8988T (cell line): ENCODE results near the gene NOL3.
"Not testable (repeated sequence)": the region's sequence is repeated elsewhere in the genome, so short reads cannot be mapped to it uniquely, and the experiment has no call there.

ENCODE experiments used
- DNase-seq: peaks from one replicate; pipeline ENCODE4 v3.0.0; 2011

Gene NOL3

DNA sequence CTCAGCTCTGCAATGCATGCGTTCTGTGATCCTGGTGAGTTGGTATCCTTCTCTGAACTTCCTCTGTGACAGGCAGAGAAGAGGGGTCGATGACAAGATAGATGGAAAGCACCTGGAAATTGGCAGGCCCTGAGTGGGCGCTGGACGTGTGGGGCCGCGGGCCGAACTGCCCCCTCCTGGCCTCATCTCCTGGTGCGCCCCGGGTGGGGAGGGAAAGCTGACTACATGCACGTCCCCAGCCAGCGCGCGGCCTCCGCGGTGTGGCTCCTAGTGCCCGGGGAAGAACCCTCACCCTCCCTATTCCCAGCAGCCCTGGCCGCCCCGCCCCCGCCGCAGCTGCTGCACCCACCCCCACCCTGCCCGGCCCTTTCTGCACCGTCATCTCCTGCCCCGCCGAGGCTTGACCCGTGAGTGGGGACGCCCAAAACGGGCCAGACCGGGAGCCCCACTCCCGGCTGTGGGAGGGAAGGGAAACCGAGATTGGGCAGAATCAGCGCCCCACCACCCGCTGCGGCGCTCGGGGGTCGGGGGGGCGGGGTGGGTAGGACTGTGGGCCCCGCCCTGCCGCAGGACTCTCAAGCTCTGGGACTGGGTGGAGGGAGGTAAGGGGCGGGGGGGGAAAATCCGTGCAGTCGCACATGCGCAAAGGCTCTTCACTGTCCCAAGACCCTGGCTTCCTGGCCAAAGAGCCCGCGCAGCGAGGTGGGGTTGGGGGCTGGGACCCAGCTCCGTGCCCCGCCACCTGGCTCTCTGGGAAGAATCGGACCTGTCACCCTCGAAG is at the start of gene NOL3:
Gene NOL3, plus strand, starts transcription at position 371 of the 781 bp plus-strand sequence.
- DNase-seq: peak; percentile 99

DNA sequence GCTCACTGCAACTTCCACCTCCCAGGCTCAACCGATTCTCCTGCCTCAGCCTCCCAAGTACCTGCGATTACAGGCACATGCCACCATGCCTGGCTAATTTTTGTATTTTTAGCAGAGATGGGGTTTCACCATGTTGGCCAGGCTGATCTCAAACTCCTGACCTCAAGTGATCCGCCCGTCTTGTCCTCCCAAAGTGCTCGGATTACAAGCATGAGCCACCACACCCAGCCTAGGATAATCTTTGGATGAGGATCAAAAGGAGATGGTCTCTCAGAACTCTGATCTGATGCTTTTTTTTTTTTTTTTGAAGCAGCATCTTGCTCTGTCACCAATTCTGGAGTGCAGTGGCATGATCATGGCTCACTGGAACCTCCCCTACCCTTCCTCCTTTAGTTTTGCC is 47.5 kb upstream of the NOL3 start:
- DNase-seq: not testable (repeated sequence)

DNA sequence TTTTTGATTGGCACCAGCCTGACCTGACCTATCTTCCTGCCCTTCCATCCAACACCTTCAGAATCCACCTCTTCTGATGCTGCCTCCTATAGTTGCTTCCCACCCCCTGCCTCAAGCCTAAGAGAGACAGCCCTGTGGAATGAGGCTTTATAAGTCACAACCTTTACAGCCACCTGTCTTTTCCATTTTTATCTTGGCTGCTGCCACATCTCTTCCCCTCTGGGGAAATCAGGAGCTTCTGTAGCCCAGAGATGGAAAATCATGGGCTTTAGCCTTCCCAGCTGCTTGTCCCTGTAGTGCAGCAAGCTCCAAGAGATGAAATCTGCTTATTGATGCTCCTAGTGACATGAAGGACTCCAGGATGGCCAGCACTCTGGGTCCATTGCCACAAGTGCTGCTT is 41.9 kb upstream of the NOL3 start:
- DNase-seq: no peak

DNA sequence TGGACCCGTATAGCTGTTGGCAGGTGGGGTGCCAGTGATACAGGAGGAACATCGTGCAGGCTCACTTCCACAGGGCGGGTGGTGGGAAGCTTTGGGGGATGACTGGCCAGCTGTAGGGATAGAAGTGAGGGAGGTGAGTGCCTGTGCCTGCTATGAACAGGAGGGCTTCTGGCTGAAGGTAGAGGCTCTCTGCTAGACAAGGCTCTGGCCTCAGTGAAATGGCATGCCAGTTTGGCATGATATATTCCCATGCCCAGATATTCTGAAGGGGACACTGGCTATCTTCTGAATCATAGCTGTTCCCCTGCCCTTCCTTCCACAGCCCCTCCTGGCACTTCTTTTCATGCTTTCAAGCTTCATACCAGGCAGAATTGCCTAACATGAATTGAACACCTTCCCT is 41.5 kb upstream of the NOL3 start:
- no peak for DNase-seq

DNA sequence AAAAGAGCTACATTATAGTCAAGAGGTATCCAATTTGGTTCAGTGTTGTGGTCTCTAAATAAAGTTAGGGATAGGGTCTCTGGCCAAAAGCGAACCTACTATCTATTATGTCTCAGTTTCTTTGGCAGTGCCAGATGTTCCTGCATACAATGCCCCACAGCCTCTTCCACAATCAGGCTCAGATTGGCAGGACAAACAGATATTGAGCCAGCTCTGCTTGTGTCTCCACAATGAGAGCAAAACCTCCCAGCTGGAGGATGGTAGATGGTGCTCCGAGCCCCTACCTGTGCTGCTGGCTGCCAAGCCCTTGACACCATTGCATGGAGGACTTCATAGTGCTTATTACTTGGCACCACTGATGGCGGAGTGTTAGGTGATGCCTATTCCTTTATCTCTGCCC is 40.9 kb upstream of the NOL3 start:
- no peak for DNase-seq

DNA sequence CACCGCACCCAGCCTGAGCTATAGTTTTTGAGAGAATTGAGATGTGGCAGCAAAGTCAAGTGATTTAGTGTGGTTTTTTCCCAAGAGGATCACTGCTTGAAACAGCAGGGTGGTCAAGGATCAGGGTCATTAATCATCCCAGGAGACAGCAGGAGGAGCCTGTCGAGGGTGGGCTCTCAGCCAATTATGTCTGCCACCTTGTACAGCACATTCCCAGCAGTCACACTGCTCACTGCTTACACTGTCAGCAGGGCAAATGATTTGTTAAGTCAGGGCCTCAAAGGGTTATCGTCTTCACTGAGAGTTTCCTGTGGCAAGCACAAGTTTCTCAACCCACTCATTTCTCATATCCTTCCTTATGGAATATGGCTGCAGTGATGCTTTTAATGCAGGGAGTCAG is 32.7 kb upstream of the NOL3 start:
- no peak for DNase-seq

DNA sequence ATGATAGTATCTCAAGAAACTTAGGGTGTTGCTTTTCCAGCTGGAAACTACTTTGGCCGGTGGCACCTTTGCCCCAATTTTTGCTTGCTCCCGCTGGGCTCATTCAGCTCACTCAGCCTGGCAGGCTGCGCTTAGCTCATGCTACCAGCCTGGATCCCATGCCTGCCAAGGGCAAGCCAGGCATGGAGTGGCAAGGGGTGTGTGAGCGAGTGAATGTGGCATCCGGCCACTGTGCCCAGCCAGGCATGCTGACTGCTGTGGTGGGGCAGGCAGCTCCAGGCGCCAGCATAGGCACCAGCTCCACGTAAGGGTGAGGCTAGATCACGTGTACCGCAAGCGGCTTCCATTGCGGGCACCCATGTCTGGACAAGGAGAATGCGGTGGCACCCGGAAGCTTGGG is 28.9 kb upstream of the NOL3 start:
- no peak for DNase-seq

DNA sequence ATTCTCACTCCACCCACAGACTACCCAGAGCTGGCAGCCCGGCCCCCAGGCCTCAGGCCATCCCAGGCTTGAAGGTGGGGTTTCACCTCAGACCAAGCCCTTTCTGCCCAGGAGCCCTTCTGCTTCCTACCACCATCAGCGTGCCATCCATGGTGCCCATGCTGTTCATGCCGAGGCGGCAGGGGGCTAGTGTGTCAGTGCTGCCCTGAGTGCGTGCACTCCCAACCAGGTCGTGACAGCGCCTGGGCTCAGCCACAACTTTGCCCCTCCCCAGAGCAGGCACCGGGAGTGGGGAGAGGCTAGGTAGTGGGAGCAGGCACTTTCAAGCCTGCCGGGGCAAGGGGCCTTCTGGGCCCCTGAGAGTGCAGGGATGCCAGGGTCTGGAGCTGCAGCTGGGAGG is 28.0 kb upstream of the NOL3 start:
- no peak for DNase-seq

DNA sequence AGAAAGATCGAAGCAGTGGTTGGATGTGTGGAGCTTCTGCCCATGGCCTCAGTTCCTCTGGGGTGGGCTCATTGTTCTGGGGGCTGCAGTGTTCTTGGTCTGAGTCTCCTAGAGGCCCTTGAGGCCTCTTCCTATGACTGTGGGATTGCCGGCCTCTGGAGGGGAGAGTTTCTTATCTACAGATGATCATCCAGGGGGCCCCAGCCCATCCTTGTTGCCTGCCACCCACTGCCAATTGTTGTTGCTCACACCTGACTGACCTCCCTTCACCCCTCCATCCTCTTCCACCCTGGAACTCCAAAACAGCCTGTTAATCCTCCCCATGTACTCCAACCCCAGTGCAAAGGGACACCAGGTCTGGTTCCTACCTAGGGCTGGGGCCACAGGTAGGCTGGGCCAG is 25.4 kb upstream of the NOL3 start:
- DNase-seq: no peak

DNA sequence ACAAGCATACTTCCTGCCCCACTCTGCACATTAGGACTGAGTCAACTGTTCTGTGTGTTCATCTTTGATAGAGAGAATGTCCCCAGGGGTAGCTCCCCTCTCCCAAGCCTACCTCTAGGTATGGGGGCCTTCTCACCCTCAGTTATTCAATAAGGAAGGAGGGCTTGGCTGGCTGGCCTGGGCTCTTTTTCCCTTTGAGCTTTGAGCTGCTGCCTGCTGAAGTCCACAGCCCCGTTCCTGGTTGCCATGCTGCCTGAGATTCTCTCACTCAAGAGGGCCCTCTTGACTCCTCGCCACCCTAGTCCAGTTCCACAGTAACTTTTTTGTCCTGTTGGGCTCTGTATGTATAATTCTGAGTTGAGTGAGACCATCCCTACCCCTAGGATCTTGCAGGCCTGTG is 24.6 kb upstream of the NOL3 start:
- DNase-seq: no peak

DNA sequence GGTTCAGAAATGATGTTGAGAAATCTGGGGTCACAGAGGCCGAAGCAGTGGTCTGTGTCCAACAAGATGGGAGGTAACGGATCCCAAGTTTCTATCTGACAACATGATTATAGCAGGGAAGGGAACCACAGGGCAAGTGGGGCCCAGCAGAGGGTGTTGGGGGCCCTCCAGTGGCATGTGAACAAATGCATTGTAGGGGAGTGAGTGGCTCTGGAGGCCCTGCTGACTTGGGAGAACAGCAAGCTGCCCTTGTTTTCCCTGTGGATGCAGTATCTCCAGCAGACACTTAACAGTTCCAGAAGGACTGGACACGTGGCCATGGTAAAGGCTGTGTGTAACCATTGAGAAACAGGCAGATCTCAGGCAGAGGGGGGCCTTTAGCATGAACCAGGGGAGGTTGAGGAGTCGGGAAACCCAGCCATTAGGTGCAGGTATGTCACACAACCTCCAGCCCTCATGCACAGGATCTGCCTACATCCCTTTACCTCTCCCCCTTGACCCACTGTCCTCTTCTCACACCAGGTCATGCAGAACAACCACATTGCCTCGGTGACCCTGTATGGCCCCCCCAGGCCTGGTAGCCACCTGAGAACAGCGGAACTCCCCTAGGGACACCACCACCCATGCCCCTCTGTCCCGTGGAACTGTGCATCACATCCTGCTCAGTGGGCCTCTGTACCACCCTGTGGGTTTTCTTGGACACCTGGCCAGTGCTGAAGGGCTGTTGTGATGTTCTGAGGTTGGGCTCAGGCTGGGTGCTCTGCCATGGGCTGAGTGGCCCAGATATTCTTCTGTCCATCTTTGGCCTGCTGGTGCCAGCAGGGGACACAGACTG is 23.6 kb upstream of the NOL3 start:
- DNase-seq: peak; percentile 57

DNA sequence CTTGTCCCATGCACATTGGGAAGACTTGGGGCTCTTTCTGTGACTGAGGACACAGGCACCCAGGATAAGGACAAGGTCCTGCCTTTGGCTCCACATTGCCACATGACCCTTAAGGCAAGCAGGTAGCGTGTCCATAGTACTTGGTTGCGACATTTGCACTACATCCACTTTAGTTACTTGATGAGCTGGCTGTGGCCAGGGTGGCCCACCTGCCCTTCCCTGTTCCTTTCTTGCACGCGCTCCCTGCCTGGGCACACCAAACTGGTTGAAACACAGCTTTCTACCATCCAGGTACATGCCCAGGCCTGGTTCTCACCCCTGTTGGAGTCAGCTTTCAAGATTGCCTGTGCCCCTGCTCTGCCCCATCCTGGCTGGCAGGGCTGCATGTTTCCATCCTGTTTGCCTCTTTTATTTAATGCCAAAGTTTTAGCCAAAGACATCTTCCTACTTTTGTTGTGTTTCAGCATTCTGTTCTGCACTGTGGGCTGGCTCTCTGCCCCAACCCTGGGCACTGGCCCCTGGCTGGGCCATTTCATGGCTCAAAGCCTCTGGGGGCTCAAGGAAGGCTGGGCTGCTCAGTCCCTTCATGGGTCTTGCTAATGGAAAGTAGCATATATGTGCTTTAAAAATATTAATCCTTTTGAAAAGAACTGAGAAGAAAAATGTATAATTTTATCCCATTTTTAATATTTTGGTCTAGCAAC is 22.7 kb upstream of the NOL3 start:
- no peak for DNase-seq

DNA sequence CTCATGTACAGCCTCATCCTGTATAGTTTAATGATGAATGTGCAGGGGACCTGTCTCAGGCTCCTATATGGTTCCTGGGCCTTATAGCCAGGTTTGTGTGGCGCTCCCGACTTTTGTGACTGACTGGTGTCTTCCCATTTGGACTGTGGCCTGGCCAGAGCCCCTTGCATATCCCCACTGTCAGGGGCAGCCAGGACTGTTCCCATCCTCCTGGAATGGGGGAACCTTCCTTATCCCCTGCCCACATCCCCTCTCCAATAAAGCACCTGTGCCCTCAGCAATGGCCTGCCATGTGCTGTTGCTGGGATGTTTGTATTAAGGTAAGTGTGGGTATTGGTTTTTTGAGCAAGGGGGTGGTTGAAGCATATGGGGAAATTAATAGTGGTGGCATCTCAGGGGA is 22.1 kb upstream of the NOL3 start:
- no peak for DNase-seq

DNA sequence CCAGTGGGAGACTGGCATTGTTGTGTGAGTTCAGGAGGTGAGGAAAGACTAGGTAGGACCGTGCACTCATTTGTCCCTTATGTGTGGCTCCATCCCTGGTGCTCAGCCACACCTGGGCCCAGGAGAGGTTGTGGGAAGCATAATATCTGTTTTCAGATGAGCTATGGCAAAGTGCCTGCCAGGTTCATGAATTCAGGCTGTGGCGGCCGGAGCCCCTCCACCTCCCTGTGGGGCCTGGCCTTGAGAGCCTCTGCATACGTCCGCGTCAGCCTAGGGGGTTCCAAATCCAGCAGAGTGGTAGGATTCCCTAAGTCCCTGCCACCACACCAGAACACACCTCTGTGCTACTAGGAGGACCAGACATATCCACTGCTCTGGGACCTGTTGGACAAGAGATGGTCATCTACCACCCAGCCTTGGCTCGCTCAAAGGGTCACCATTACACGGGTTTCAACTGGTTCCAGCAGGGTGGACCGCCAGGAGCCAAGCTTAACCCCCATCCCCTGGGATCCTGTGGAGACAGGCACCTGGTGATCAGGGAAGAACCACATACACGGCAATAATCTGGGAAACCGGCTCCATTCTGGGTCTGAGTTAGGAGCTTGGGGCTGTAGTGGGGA is 21.6 kb upstream of the NOL3 start:
- peak; percentile 45 for DNase-seq

DNA sequence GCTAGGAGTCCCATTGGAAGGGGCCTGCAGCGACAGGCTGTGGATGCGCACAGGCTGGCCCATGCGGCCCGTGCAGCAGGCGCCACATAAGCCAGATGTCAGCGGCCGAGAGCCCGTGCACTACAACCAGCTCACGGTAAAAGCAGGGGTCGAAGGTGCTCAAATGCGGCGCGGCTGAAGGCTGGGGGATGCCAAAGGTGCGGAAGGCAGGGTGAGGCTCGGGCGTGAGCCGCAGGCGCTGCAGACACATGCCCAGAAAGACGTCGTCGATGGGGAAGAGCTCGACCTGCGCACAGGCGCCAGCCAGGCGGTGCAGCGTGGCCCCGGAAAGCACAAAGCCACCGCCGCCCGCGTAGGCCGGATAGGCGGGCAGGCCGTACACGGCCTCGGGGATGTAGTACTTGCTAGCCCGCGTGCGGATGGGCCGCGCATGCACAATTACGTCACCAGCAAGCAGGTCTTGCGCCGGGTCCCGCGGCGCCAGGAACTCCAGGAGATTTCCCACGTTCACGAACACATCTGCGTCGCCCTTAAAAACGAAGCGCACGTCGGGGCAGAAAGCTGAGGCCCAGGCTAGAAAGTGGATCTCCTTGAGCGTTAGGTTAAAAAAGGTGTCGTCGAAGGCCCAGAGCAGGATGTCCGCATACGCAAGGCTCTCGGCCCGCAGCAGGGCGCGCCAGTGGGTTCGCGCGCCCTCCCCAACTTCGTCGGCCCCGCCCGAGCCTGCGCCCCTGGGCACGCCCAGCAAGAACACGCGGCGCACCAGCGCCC is 20.9 kb upstream of the NOL3 start:
- DNase-seq: peak; percentile 31

DNA sequence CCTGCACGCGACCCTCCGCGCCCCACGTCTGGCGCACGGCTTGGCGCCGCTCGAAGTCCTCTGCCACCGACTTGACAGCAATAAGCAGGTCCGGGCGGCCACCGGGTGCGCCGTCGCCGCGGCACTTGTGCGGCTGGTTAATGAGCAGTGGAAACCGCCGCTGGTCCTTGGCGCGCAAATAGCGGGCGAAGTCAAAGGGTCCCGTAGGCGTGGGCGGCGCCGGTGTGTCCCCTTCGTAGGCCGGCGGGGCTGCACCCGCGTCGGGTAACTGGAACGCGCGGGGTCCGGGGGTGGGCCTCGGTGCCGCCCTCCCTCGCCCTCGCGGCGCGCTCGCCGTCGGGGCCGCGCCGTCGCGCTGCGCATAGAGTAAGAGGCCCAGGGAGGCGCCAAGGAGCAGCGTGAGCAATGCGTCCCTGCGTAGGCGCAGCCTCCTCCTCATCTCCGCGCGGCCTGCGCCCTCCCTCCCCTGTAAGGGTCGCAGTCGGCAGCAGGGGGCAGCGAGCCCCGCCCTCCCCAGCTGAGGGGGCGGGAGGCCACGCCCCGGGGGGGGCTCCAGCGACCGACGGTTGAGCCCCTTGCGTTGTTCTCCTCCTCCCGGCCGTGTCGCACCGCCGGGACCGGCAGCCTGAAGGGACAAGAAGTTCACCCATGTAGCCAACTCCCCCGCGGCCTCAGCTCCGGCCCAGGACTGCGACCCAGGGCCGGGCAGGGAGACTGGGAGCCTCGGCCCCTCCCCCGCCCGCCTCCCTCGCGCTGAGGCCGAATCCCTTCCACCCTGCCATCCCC is 20.1 kb upstream of the NOL3 start:
- peak; percentile 53 for DNase-seq

DNA sequence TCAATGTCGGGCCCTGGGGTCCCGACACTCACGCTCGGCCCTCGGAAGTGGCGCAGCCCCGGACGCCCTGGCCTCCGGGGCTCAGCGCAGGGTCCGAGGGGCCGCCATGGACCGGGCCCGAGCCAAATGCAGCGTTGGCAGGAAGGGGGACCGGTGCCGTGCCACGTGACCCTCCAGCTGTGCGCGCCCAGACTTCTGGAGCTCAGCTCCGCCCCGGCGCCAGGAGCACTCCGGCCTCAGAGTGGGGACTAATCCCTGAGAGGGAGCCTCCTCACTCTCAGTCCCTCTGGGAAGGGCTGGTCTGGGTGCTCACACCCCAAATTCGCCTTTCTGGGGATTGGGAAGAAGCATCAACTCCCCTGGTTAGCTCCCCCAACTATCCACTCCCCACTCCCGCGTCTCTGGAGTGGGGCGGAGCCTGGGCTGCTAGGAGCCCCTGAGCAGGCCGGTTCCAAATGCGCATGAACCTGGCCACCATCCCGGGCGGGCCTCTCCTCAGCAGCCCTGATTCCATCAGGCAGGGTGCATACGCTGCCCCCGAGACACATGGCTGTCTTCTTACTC is 19.4 kb upstream of the NOL3 start, which contains the start of gene B3GNT9:
Gene B3GNT9, minus strand, starts transcription at position 166 of the 564 bp plus-strand sequence. CDS start 513 bp downstream, outside the sequence.
- DNase-seq: peak; percentile 73

DNA sequence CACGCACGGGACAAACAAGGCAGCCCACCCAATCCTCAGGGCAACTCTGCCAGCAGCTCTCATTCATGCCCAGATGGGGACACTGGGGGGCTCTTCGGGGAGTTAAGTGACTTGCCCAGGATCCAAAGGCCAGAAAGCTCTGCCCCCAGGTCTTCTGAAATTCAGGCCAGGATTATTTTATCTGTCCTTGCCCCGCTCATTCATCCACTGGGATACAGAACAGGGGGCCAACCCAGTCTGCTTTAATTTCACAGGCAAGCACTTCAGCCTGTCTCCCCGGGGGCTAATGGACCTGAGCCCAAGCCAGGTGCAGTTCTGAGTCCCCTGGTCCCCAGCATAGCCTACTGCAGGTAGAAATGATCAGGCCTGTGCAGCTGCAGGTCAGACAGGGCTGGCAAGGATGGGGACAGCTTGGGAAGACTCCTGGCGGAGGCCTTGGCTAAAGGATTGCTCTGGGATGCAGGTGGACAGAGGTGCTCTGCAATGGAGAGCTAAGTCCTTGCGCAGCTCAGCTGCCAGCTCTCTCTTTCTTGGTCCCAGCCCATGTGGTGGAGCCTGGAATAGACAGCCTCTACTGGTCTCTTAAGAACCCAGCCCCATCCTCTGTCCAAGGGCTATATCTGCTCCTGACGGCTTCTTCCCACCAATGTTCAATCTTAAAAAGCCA is 18.8 kb upstream of the NOL3 start:
- DNase-seq: peak; percentile 94

DNA sequence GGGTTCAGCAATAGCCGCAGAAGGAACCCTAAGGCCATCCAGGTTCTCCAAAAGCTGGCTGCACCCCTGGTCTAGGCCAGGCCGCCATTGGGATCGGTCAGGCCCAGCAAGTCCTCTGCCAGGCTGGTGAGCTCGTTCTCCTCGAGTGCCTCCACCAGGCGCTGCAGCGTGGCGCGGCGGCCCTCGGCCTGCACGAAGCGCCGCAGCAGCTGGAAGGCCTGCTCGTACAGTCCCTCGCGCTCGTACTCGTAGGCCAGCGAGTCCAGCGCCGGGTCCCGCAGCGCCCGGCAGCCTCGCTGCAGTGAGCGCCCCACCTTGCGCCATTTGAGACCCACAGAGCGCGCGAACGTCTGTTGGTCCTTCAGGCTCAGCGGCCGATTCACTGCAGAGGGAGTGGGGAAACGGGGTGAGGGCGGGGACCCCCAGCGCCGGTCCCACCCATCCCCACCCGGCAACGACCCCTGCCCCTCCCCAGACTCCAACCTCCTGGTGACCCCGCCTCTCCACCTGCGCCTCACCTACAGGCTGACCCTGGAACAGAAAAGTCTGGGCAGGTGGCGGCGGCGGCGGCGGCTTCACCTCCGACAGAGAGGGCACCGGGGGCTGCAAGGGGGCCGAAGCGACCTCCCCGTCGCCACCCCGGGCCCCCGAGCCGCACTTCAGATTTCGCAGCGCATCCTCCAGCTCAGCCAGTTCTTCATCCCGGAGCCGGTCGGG is 15.6 kb upstream of the NOL3 start:
- DNase-seq: peak; percentile 35
